ENCODE measurements around the gene ZNF662. TPM values are rescaled to one million over a fixed set of nuclear protein-coding genes. Genes with fewer than 3 reads are reported as not detected.

Gene ZNF662
- total RNA-seq, 1 experiment from 2014 or later = 1.1 TPM

GRCh38 chr3:42960786-42961185, 54.8 kb downstream of the ZNF662 start:
- no TSS peak for BruUV-seq (replicated peaks)
- DNase-seq = no peak
- Mint-ChIP-seq H3K27me3 (ENCODE audit: unreplicated experiment) (peaks cover 21% of the 10 kb centered on the region), H3K36me3 (ENCODE audit: insufficient read depth, unreplicated experiment) (no peaks in the 10 kb centered on the region), H3K9me3 (ENCODE audit: low read depth, unreplicated experiment) (no peaks in the 10 kb centered on the region), H3K4me1 (ENCODE audit: low read depth, unreplicated experiment) (no peaks in the 10 kb centered on the region), H3K4me3 (ENCODE audit: low read depth, unreplicated experiment) (no peak overlapping the region), H3K27ac (ENCODE audit: unreplicated experiment) (no peak overlapping the region)
- TF ChIP-seq CTCF (IDR thresholded peaks at IDR 0.05; ENCODE audit: unreplicated experiment) = no peak
- intact Hi-C loops (cut with micrococcal nuclease; ENCODE audit: unreplicated experiment) = loop anchor here (1.0 kb wide), 3 partner anchors 195 to 543 kb away; no protein-coding TSS in a partner anchor
- CTCF ChIA-PET = interaction anchor here (1.3 to 2.7 kb wide), 2 partner anchors 13 to 194 kb away, joined by 3 to 25 read pairs; no protein-coding TSS in a partner anchor

GRCh38 chr3:42961633-42962032, 55.7 kb downstream of the ZNF662 start:
- DNase-seq = peak; percentile 39
- Mint-ChIP-seq H3K4me1 (ENCODE audit: low read depth, unreplicated experiment) (no peaks in the 10 kb centered on the region), H3K4me3 (ENCODE audit: low read depth, unreplicated experiment) (no peak overlapping the region), H3K27me3 (ENCODE audit: unreplicated experiment) (peaks cover 21% of the 10 kb centered on the region), H3K9me3 (ENCODE audit: low read depth, unreplicated experiment) (no peaks in the 10 kb centered on the region), H3K27ac (ENCODE audit: unreplicated experiment) (no peak overlapping the region), H3K36me3 (ENCODE audit: insufficient read depth, unreplicated experiment) (no peaks in the 10 kb centered on the region)
- CTCF ChIA-PET = interaction anchor here (0.6 to 2.7 kb wide), 10 partner anchors 11 to 561 kb away, joined by 3 to 25 read pairs (median 3); partner anchors contain the start of gene SNRK
- intact Hi-C loops (cut with micrococcal nuclease; ENCODE audit: unreplicated experiment) = loop anchor here (1.0 kb wide), 3 partner anchors 194 to 542 kb away; no protein-coding TSS in a partner anchor
- no peak for TF ChIP-seq CTCF (IDR thresholded peaks at IDR 0.05; ENCODE audit: unreplicated experiment)
- BruUV-seq (replicated peaks) = no TSS peak

- intact Hi-C loops (cut with micrococcal nuclease; ENCODE audit: unreplicated experiment) = no loop called here
- TF ChIP-seq CTCF (IDR thresholded peaks at IDR 0.05; ENCODE audit: unreplicated experiment) = no peak
- BruUV-seq (replicated peaks) = no TSS peak
- H3K4me3 Mint-ChIP-seq (ENCODE audit: low read depth, unreplicated experiment) = no peak overlapping the region
- peaks cover 21% of the 10 kb centered on the region for H3K27me3 Mint-ChIP-seq (ENCODE audit: unreplicated experiment)
- H3K36me3 Mint-ChIP-seq (ENCODE audit: insufficient read depth, unreplicated experiment) = no peaks in the 10 kb centered on the region
- no peaks in the 10 kb centered on the region for H3K4me1 Mint-ChIP-seq (ENCODE audit: low read depth, unreplicated experiment)
- CTCF ChIA-PET = no interaction called here
- no peaks in the 10 kb centered on the region for H3K9me3 Mint-ChIP-seq (ENCODE audit: low read depth, unreplicated experiment)
- no peak for DNase-seq
- no peak overlapping the region for H3K27ac Mint-ChIP-seq (ENCODE audit: unreplicated experiment)
These were observed 57.3 kb downstream of the ZNF662 start for GRCh38 chr3:42963269-42963668.

GRCh38 chr3:42964266-42964665, 58.3 kb downstream of the ZNF662 start:
- Mint-ChIP-seq H3K4me1 (ENCODE audit: low read depth, unreplicated experiment) (no peaks in the 10 kb centered on the region), H3K27ac (ENCODE audit: unreplicated experiment) (no peak overlapping the region), H3K36me3 (ENCODE audit: insufficient read depth, unreplicated experiment) (no peaks in the 10 kb centered on the region), H3K9me3 (ENCODE audit: low read depth, unreplicated experiment) (no peaks in the 10 kb centered on the region), H3K4me3 (ENCODE audit: low read depth, unreplicated experiment) (no peak overlapping the region), H3K27me3 (ENCODE audit: unreplicated experiment) (peaks cover 21% of the 10 kb centered on the region)
- intact Hi-C loops (cut with micrococcal nuclease; ENCODE audit: unreplicated experiment) = no loop called here
- no TSS peak for BruUV-seq (replicated peaks)
- no peak for DNase-seq
- CTCF ChIA-PET = no interaction called here
- TF ChIP-seq CTCF (IDR thresholded peaks at IDR 0.05; ENCODE audit: unreplicated experiment) = no peak

Other genes starting within 250 kb of the ZNF662 start
- not detected in 2 replicates for gene KLHL40, start 220.6 kb upstream of the ZNF662 start, total RNA-seq (2022)
- not detected in 2 replicates for gene HHATL, start 203.3 kb upstream of the ZNF662 start, total RNA-seq (2022)
- gene CCDC13, start 132.9 kb upstream of the ZNF662 start, total RNA-seq (2022) = 0.66 and 0.68 TPM in 2 replicates
- 88.1 and 90.4 TPM in 2 replicates for gene HIGD1A, start 101.7 kb upstream of the ZNF662 start, total RNA-seq (2022)
- 0.45 and 1.5 TPM in 2 replicates for gene ACKR2, start 96.7 kb upstream of the ZNF662 start, total RNA-seq (2022)
- gene CYP8B1, start 30.3 kb upstream of the ZNF662 start, total RNA-seq (2022) = not detected in 2 replicates
- gene GASK1A, start 73.2 kb downstream of the ZNF662 start, total RNA-seq (2022) = 1.6 and 2.3 TPM in 2 replicates
- 14.3 and 15.5 TPM in 2 replicates for gene POMGNT2, start 199.9 kb downstream of the ZNF662 start, total RNA-seq (2022)